Activated gamma-delta T cell treated with anti-CD3 and anti-CD28 coated beads, Interleukin-2, amount 50 U/mL, for 16 hours (primary cell): ENCODE data around the gene AQP1.

Source experiments
- DNase-seq: peaks from one replicate; pipeline ENCODE4 v3.0.0-alpha.2; 2020; ENCODE audit warnings: low read depth

Gene AQP1

GRCh38 chr7:30935569-30935877 lies 23.9 kb downstream of the AQP1 start:
- no peak for DNase-seq

DNA sequence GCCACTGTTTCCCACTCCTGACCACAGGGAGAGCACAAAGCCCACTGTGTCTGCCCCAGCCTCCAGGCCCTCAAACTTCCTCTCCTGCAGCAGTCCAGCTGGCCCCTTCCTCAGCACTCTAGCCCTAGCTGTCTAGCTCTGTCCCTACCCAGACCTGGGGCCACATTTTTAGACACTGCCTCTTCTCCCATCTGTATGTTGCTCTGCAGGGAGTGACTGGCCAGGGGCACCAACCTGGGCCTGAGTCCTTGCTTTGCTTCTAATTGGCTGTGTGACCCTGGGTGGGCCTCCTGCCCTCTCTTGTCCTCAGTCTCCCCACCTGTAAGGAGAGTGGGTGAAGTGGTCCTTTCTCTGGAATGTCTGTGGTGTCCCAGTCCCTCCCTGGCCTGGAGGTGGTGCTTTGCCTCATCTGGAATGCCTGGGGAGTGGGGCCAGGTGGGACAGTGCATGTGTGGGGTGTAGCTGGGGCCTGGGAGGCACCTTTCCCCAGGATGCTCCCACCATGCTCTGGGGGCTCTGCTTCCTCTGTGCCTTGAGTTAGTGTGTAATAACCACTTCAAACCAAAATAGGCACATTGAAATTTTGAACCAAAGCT lies 25.1 kb downstream of the AQP1 start:
- no peak for DNase-seq

DNA sequence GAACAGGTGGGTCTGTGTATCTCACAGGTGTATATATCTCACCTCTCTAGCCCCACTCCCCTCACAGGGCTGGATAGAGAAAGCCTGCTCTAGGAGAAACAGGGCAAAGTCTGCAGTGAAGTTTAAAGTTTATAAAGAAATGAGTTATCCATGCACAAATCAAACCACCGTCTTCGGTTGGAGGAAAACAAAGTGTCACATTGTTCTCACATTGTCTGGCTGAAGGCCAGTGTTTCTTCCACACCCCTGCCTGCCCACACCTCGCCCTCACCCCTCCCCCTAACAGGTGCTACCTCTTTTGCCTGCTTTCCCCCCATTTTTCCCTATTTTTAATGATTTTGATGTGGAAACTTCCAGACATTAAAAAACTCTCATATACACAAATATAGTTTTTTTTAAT lies 25.8 kb downstream of the AQP1 start:
- no peak for DNase-seq

- peak; percentile 26 for DNase-seq
These were observed 27.0 kb downstream of the AQP1 start for GRCh38 chr7:30938435-30939316.

DNA sequence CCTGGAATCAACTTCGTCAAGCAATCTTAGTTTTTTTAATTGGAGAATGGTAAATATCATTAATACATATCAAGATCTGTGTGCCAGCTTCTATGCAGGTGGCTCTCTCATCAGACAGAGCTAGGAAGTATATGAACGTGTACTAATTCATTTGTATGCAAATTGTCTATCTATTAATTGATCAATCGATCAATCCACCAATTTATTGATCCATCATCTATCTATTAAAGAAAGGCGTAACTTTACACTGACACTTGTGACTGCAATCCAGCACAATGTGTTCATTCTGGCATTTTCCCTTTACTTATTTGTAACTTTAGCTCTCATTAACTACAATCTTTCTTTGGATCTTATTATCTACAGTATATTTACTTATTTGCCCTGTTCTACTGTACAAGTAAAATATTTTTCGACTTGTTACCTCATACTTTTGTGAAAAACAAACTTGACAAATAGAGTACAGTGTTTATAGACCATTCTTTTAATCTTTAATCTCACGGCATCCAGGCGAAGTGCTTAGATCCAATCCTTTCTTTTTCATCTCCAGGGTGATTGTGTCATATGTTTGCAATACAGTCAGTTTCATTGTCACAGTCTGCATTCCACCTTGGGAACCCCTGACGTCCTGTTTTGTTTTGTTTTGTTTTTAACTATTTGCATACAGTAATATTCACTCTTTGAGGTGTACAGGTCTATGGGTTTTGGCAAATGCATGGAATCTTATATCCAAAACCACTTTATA lies 30.1 kb downstream of the AQP1 start:
- DNase-seq, result no peak

DNA sequence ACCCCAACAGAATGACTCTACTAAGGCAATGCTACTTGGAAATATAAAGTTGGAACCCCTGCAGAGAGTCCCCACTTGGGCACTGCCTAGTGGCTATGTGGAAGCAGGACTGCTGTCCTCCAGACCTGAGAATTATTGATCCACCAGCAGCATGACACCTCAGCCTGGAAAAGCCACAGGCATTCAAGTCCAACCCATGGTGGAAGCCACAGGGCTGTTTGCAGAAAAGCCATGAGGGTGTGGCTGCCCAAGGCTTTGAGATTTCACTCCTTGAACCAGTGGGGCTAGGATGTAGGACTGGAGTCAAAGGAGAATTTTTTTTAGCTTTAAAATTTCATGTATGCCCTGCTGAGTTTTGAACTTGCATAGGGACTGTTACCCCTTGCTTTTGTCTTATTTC lies 38.5 kb downstream of the AQP1 start:
- DNase-seq, result no peak

DNA sequence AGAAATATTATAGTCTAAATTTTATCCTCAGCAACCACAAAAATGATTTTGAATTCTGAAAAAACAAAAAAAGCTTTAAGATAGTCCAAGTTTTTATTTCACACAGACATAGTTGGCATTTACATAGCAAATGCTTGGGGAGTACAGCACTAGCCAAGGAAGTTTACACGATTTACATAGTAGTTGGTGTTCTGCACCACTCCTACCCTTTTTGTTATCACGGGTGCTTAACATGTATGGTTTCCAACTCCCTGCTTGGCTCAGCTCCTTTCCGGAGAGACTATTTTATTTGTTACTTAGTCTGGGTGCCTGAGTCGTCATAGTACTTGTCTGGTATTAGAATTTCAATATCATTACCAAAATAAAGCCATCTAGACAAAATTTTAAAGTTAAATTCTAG lies 43.3 kb downstream of the AQP1 start:
- no peak for DNase-seq

DNA sequence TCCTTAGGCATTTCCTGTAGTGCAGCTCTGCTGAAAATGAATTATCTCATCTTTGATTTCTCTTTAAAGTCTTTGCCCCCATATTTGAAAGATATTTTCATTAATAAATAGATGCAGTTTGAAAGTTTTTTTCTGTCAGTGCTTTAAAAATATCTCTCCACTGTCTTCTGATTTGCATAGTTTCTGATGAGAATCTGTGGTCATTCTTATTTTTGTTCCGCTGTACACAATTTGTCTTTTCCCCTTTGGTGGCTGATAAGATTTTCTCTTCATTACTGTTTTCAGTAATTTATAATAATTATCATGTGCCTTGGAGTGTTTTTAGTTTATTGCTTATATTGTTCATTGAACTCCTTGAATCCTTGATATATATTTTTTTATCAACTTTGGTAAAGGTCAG lies 45.1 kb downstream of the AQP1 start:
- DNase-seq, result no peak

DNA sequence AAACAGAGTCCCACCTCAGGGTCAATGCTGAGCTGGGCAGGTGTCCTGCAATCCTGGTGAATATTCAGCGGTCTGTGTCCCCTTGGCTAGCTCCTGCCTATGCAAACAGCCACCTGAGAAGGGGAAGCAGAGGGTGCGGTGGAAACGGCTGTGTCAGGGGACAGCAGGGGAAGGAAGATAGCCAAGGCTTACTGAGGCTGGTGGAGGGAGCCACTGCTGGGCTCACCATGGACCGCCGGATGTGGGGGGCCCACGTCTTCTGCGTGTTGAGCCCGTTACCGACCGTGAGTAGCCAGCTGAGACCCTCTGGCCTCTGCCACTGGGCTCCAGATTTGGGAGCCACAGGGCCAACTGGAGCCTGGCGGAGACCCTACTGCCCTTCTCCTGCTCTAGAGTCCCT lies 52.2 kb downstream of the AQP1 start, which contains the start of gene GHRHR:
TSS of gene GHRHR (plus strand) at position 112 of the 400 bp plus-strand sequence. CDS start at position 228, 116 bp downstream.
- no peak for DNase-seq

DNA sequence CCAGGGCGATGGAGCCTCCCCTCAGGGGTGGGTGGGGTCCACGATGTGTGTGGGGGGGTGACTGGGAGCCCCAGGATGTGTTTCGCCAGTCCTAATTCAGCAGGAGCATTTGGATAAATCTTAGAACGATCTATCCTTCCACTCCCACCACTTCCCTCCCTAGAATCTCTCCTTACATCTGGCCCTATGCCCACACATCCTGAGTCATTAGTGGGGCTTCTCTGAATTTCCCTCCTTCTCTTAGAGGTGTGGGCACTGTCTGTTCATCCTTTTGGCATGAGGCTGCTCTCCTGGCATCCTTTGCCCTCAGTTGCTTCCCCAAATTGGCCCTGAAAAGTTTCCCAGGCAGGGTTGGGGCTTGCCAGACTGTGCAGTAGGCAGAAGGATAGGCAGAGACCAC lies 53.7 kb downstream of the AQP1 start:
- no peak for DNase-seq

DNA sequence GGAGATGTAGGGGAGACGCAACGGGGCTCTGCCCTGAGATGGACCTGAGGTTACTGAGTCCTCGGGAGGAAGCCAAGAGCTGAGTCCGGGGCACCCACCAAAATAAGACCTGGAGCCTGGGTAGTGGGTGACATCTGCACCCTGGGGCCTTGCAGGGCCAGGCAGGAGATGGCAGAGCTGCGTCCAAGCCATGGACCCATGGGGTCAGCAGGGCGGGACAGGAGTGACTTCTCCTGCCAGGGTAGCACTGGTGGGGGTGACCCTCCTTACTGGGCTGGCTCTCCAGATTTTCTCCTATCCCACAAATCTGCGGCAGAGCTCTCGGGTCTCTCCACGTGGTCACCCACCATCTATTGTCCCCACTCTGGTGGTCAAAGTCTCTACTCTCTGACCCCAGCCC lies 54.2 kb downstream of the AQP1 start:
- DNase-seq, result no peak

DNA sequence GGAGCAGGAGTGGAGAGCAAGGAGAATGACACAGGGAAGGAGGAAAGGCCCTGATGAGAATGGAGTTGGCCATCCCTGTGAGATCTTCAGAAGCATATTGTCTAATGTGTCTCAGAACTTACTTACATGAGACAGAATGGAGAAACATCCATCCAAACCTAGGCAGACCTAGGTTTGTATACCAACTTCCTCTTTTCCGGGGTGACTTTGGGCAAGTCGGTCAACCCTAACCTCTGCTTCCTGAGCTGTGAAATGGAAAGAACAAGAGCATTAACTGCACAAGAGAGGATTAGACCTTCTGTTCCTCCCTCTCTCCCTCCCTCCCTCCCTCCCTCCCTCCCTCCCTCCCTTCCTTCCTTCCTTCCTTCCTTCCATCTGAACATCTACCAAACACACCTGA lies 56.6 kb downstream of the AQP1 start:
- no peak for DNase-seq

DNA sequence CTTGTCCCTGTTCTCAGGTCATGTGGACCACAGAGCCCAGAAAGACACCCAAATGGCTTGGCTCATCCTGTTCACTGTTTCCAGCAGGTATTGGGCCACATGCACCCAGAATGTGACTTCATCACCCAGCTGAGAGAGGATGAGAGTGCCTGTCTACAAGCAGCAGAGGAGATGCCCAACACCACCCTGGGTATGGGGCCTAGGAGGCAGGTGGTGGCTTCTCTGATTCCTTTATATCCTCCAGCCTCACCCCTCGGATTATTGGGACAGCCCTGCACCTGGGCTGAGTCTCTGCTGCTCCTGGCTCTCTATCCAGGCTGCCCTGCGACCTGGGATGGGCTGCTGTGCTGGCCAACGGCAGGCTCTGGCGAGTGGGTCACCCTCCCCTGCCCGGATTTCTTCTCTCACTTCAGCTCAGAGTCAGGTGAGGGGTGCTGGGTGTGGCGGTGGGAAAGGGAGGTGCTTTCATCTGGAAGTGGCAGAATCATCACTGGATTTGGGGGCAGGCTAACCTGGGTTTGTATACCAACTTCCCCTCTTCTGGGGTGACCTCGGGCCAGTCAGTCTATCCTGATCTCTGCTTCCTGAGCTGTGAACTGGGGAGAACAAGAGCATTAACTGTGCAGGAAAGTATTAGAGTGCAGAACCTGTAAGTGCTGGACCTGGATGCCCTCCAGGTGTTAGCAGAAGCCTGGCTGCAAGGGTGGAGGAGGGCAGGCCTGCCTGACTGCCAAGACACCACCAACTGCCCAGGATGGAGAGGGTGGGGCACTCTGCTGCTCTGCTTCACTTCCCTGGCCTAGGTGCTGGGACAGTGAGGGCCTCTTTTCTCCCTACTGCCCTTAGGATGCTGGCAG lies 57.3 kb downstream of the AQP1 start:
- no peak for DNase-seq

GRCh38 chr7:30969604-30969970 lies 57.9 kb downstream of the AQP1 start:
- DNase-seq, result no peak

DNA sequence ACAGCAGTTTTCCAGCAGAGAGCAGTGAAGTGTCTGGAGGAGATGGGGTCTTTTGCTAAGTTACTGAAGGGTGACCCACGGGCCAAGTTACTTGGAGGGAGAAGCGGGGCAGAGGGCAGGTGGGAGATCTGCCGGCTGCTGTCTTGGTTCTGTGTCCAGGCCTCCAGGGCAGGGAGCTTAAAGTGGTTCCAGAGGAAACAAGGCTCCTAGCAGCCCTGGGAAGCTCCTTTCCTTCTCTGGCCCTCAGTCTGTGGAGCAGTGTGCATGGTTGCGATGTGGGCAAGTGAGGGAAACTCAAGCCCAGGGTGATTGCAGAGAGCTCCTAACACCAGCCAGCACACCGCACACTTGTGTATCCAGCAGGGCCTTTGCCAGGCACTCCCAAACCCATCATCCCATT lies 58.4 kb downstream of the AQP1 start:
- DNase-seq, result no peak

GRCh38 chr7:30970594-30971094 lies 59.0 kb downstream of the AQP1 start:
- no peak for DNase-seq

DNA sequence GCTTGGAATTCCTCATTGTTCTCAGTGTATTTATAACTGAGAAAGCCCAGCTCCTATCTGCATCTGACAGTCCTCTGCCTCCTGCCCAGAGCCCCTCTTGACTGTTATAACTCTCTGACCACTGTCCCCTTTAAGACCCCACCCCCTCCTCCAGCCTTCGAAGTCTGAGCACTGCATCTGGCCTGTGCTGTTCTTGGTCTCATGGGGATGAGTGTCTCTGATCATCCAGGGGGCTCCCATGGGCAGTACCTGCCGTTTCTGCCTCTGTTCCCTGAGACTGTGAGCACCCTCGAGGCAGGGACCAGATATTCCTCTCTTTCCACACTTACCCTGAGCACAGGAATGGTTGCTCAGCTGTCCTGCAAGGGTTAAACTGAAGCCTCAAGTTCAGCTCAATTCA lies 59.8 kb downstream of the AQP1 start:
- DNase-seq, result no peak

DNA sequence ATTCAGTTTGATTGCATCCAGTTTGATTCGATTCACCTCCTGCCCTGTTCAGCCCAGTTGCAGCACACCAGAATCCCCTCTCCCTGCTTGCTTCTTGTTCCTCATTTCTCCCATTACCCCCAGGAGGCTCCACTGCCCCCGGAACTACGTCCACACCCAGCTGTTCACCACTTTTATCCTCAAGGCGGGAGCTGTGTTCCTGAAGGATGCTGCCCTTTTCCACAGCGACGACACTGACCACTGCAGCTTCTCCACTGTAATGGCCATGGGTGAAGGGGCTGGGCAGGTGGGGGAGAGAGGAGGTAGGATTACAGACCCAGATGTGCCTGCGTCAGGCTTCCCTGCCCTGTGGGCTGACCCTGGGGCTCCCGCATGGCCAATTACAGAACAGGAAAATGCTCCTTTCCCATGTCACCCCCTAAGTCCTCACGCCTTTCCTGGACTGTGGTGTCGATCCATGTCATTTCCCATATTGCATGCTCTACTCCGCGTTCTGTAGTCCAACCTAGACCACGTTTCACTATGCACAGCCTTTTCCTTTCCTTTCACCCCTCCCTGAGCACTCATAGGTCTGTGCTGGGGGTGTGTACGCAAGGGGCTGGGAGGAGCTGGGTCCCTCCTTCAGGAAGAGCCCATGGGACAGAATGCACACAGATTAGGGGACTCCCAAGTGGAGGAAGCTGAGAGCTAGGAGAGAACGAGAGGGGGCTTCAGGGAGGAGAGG lies 60.3 kb downstream of the AQP1 start:
- DNase-seq, result no peak

DNA sequence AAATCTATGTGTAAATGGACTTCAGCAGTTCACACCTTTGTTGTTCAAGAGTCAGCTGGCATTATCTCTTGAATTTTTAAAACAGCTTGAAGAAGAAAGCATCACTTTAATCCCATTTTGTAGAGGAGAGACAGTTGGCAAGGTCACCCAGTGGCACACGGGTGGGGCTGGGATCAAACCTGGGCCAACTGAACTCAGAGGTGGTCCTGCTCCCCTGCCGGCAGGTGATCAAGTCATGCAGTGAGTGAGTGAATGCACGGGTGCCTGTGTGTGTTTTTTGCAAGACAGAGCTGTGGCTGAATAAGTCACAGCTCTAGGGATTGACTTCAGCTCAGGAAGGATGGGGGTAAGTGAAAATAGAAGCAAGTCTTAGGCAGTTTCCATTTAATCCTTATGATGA lies 61.6 kb downstream of the AQP1 start:
- no peak for DNase-seq

GRCh38 chr7:30973791-30974604 lies 62.3 kb downstream of the AQP1 start:
- no peak for DNase-seq
